H9 (cell line): ENCODE results near the gene CHCHD6. TPM values are rescaled to one million over a fixed set of nuclear protein-coding genes. Genes with fewer than 3 reads are reported as not detected.

Experiments
- DNase-seq: peaks from one replicate; pipeline ENCODE4 v3.0.0-alpha.2; 2017
- H2AFZ ChIP-seq: one replicate; pipeline ENCODE4 v1.6.1; 2013; ENCODE audit warnings: mild to moderate bottlenecking, low read length, control low read depth, moderate library complexity
- H2AK5ac ChIP-seq: 2 replicates; pipeline ENCODE4 v1.6.1; 2013; ENCODE audit warnings: low read length, control low read depth, mixed read lengths; ENCODE audit not compliant: insufficient read length
- H2BK120ac ChIP-seq: one replicate; pipeline ENCODE4 v1.6.1; 2013; ENCODE audit warnings: low read depth, mild to moderate bottlenecking, low read length, control low read depth, inconsistent platforms; ENCODE audit not compliant: poor library complexity, severe bottlenecking
- H2BK12ac ChIP-seq: 2 replicates; pipeline ENCODE4 v1.6.1; 2013; ENCODE audit warnings: low read length, control low read depth, mixed read lengths, low read depth; ENCODE audit not compliant: insufficient read length
- H2BK15ac ChIP-seq: 2 replicates; pipeline ENCODE4 v1.6.1; 2013; ENCODE audit warnings: low read depth, low read length, control low read depth
- H2BK20ac ChIP-seq: one replicate; pipeline ENCODE4 v1.6.1; 2013; ENCODE audit warnings: low read depth, mild to moderate bottlenecking, low read length, control low read depth, inconsistent platforms; ENCODE audit not compliant: poor library complexity, severe bottlenecking
- H2BK5ac ChIP-seq: 2 replicates; pipeline ENCODE4 v1.6.1; 2013; ENCODE audit warnings: low read length, control low read depth, mixed read lengths; ENCODE audit not compliant: insufficient read length
- H3K14ac ChIP-seq: 2 replicates; pipeline ENCODE4 v1.6.1; 2013; ENCODE audit warnings: low read length, control low read depth; ENCODE audit not compliant: insufficient read depth
- H3K18ac ChIP-seq: 2 replicates; pipeline ENCODE4 v1.6.1; 2013; ENCODE audit warnings: low read depth, mild to moderate bottlenecking, mixed read lengths, low read length, control low read depth; ENCODE audit not compliant: insufficient read length
- H3K23ac ChIP-seq: 2 replicates; pipeline ENCODE4 v1.6.1; 2013; ENCODE audit warnings: low read length, control low read depth, mixed read lengths, low read depth; ENCODE audit not compliant: insufficient read length
- H3K23me2 ChIP-seq: 2 replicates; pipeline ENCODE4 v1.6.1; 2013; ENCODE audit warnings: low read depth, mild to moderate bottlenecking, mixed read lengths, low read length, control low read depth; ENCODE audit not compliant: insufficient read length, poor library complexity, severe bottlenecking
- H3K27ac ChIP-seq: 2 replicates; pipeline ENCODE4 v1.5.1; 2013; ENCODE audit warnings: low read length, control low read depth, mixed read lengths, low read depth; ENCODE audit not compliant: insufficient read length
- H3K27me3 ChIP-seq: 2 replicates; pipeline ENCODE4 v1.6.1; 2013; ENCODE audit warnings: low read length, control low read depth, inconsistent platforms; ENCODE audit not compliant: insufficient read depth
- H3K4ac ChIP-seq: 2 replicates; pipeline ENCODE4 v1.6.1; 2013; ENCODE audit warnings: low read depth, mild to moderate bottlenecking, control low read depth, inconsistent platforms, low read length, moderate library complexity
- H3K4me1 ChIP-seq: 2 replicates; pipeline ENCODE4 v1.6.1; 2013; ENCODE audit warnings: low read length, control low read depth, inconsistent platforms; ENCODE audit not compliant: insufficient read depth
- H3K4me2 ChIP-seq: 2 replicates; pipeline ENCODE4 v1.6.1; 2013; ENCODE audit warnings: low read length, control low read depth, mixed read lengths; ENCODE audit not compliant: insufficient read length, insufficient read depth
- H3K56ac ChIP-seq: 2 replicates; pipeline ENCODE4 v1.6.1; 2013; ENCODE audit warnings: low read depth, mild to moderate bottlenecking, mixed read lengths, low read length, control low read depth; ENCODE audit not compliant: insufficient read length
- H3K79me1 ChIP-seq: 2 replicates; pipeline ENCODE4 v1.6.1; 2013; ENCODE audit warnings: low read depth, mild to moderate bottlenecking, moderate library complexity, low read length, control low read depth, inconsistent platforms; ENCODE audit not compliant: insufficient read depth, poor library complexity, severe bottlenecking
- H3K79me2 ChIP-seq: 2 replicates; pipeline ENCODE4 v1.6.1; 2013; ENCODE audit warnings: low read length, control low read depth, inconsistent platforms; ENCODE audit not compliant: insufficient read depth
- H3K9ac ChIP-seq: 2 replicates; pipeline ENCODE4 v1.6.1; 2013; ENCODE audit warnings: low read length, control low read depth, mixed read lengths; ENCODE audit not compliant: insufficient read length; ENCODE audit errors: extremely low read depth
- H3K9me3 ChIP-seq: one replicate; pipeline ENCODE4 v1.6.1; 2013; ENCODE audit warnings: low read depth, low read length, inconsistent platforms; ENCODE audit not compliant: control insufficient read depth
- H3T11ph ChIP-seq: one replicate; pipeline ENCODE4 v1.6.1; 2013; ENCODE audit warnings: mild to moderate bottlenecking, low read length, control low read depth, inconsistent platforms
- H4K20me1 ChIP-seq: one replicate; pipeline ENCODE4 v1.6.1; 2013; ENCODE audit not compliant: control insufficient read depth, insufficient read length, insufficient read depth
- H4K5ac ChIP-seq: 2 replicates; pipeline ENCODE4 v1.6.1; 2013; ENCODE audit warnings: low read depth, mild to moderate bottlenecking, mixed read lengths, low read length, control low read depth; ENCODE audit not compliant: insufficient read length
- H4K8ac ChIP-seq: replicated peaks from 2 replicates; pipeline ENCODE4 v1.6.1; 2013; ENCODE audit warnings: low read length, control low read depth, mixed read lengths, low read depth; ENCODE audit not compliant: insufficient read length
- H4K91ac ChIP-seq: 2 replicates; pipeline ENCODE4 v1.6.1; 2013; ENCODE audit warnings: low read depth, mild to moderate bottlenecking, moderate library complexity, mixed read lengths, low read length, control low read depth; ENCODE audit not compliant: insufficient read length
- H3K27ac Mint-ChIP-seq, 3 experiments: 2 replicates in 2 of 3; 3 replicates in 1 of 3; pipeline ENCODE4 v1.8.0; 2020 to 2021; ENCODE audit warnings: mixed read lengths in 3 of 3, mild to moderate bottlenecking in 1 of 3, moderate library complexity in 1 of 3
- H3K27me3 Mint-ChIP-seq: 2 replicates; pipeline ENCODE4 v1.8.0; 2021; ENCODE audit warnings: low read depth, mild to moderate bottlenecking, moderate library complexity, mixed read lengths
- H3K36me3 Mint-ChIP-seq, 3 experiments: 2 replicates in 2 of 3; 3 replicates in 1 of 3; pipeline ENCODE4 v1.8.0; 2020 to 2021; ENCODE audit warnings: low read depth in 3 of 3, mixed read lengths in 3 of 3; ENCODE audit not compliant: insufficient read depth in 1 of 3
- H3K4me1 Mint-ChIP-seq, 2 experiments: 2 replicates each; pipeline ENCODE4 v1.8.0; 2020; ENCODE audit warnings: mixed read lengths in 2 of 2
- H3K4me3 Mint-ChIP-seq, 2 experiments: 2 replicates in 1 of 2; 3 replicates in 1 of 2; pipeline ENCODE4 v1.8.0; 2020 to 2021; ENCODE audit warnings: mild to moderate bottlenecking in 2 of 2, mixed read lengths in 2 of 2, moderate library complexity in 1 of 2
- H3K9me3 Mint-ChIP-seq, 2 experiments: 2 replicates in 1 of 2; 3 replicates in 1 of 2; pipeline ENCODE4 v1.8.0; 2020; ENCODE audit warnings: mild to moderate bottlenecking in 2 of 2, mixed read lengths in 2 of 2, moderate library complexity in 1 of 2
- WGBS: extraction: QIAGEN DNeasy Blood & Tissue Kit; methylation state at CpG from one replicate; pipeline ENCODE4 v1.1.7; 2013; ENCODE audit warnings: missing lambda C conversion rate, low lambda C conversion rate, mixed read lengths; ENCODE audit not compliant: insufficient read length; ENCODE audit errors: extremely low coverage; 5-methylcytosine and 5-hydroxymethylcytosine counted together
- total RNA-seq: library from RNA; stranded (reverse); gene quantifications from 2 replicates; pipeline ENCODE4 v1.2.1, GENCODE V29; 2021
- TF ChIP-seq, protein P1 (sequence below): fragments of 200-600 bp; sonication (generic); conservative IDR thresholded peaks from 3 replicates; pipeline ENCODE4 v1.8.0; 2021; ENCODE audit warnings: antibody characterized with exemption, mild to moderate bottlenecking

Gene CHCHD6
- total RNA-seq, 1 experiment from 2014 or later: 34.2 TPM

- Histone ChIP-seq H2BK12ac (no peak overlapping the region), H3K27me3 (no peaks in the 10 kb centered on the region), H3K27ac (no peak overlapping the region), H3T11ph (no peak overlapping the region), H4K8ac (no peak overlapping the region), H3K9ac (no peak overlapping the region), H3K56ac (no peak overlapping the region), H4K91ac (no peak overlapping the region), H3K23ac (no peak overlapping the region), H3K4me2 (no peak overlapping the region), H4K20me1 (no peaks in the 10 kb centered on the region), H3K9me3 (no peaks in the 10 kb centered on the region), H3K4me1 (no peaks in the 10 kb centered on the region), H3K23me2 (no peaks in the 10 kb centered on the region), H2AFZ (no peak overlapping the region), H2AK5ac (no peak overlapping the region), H4K5ac (no peak overlapping the region), H3K18ac (no peak overlapping the region), H2BK20ac (no peak overlapping the region), H2BK5ac (no peak overlapping the region), H3K79me1 (no peaks in the 10 kb centered on the region), H3K14ac (no peak overlapping the region), H2BK120ac (no peak overlapping the region), H3K79me2 (no peaks in the 10 kb centered on the region), H3K4ac (no peak overlapping the region), H2BK15ac (no peak overlapping the region)
- Mint-ChIP-seq H3K27ac (no peak overlapping the region), H3K36me3 (peaks cover 0 to under 1% (median under 1%) of the 10 kb centered on the region in 3 experiments; a peak in 3 of 7 replicates), H3K27me3 (no peaks in the 10 kb centered on the region), H3K4me3 (no peak overlapping the region), H3K9me3 (peaks cover under 1% of the 10 kb centered on the region in 2 experiments; a peak in 4 of 5 replicates), H3K4me1 (no peaks in the 10 kb centered on the region)
- no CpG with 5 or more reads among the region's 1 CpG for WGBS
- TF ChIP-seq, protein P1, sequence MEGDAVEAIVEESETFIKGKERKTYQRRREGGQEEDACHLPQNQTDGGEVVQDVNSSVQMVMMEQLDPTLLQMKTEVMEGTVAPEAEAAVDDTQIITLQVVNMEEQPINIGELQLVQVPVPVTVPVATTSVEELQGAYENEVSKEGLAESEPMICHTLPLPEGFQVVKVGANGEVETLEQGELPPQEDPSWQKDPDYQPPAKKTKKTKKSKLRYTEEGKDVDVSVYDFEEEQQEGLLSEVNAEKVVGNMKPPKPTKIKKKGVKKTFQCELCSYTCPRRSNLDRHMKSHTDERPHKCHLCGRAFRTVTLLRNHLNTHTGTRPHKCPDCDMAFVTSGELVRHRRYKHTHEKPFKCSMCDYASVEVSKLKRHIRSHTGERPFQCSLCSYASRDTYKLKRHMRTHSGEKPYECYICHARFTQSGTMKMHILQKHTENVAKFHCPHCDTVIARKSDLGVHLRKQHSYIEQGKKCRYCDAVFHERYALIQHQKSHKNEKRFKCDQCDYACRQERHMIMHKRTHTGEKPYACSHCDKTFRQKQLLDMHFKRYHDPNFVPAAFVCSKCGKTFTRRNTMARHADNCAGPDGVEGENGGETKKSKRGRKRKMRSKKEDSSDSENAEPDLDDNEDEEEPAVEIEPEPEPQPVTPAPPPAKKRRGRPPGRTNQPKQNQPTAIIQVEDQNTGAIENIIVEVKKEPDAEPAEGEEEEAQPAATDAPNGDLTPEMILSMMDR: no peak
- no peak for DNase-seq
Observed at GRCh38 chr3:126827121-126827520, 123.1 kb downstream of the CHCHD6 start.
